Fibroblast of skin of left quadriceps (primary cell): ENCODE data around the gene CLEC16A.

Experiments used
- DNase-seq, 2 experiments: peaks; one replicate each; pipeline ENCODE4 v3.0.0-alpha.2; 2013; ENCODE audit warnings: low read depth in 2 of 2

The CLEC16A gene

GRCh38 chr16:11201498-11202259 lies 257.3 kb downstream of the CLEC16A start:
- peak; percentile 53 to 64 for DNase-seq

DNA sequence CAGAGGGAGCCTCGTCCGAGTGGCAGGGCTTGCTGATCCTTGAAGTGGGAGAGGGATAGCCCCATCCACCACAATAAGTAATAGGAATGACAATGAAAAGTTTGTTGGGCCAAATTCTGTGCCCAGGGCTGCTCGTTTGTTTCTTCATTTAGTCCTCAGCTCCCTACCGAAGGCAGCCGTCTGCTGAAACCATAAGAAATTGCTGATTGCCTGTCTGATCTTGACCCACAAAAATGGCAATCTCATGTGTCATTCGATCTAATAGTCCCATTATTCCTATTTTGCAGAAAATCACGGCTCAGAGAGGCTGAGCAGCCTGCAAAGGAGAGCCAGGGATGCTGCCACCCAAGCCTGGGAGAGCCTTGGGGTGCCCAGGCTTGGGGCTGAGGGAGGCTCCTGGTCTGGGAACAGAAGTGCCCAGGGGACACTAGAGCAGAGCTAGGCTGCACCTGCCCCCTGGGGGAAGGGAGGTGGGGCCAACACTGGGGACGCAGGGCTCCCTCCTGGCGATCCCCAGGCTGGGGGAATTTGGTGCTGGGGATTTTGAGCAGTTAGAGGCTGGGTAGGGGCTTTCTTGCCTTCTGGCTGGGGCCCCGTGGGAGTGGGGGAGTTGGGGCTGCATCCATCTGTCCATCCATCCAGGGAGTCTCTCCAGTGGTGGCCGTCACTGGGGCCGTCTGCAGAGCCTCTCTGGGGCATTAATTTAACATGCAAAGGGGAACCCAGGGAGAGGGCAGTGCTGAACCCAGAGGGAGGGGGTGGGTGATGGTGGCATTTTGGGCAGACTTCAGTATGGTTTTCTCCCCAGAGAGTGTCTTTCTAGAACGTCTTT lies 258.1 kb downstream of the CLEC16A start:
- DNase-seq: no peak

- no peak for DNase-seq
Measured at GRCh38 chr16:11203111-11203623, 258.8 kb downstream of the CLEC16A start.

- DNase-seq: no peak
Measured at GRCh38 chr16:11204513-11205047, 260.2 kb downstream of the CLEC16A start.

DNA sequence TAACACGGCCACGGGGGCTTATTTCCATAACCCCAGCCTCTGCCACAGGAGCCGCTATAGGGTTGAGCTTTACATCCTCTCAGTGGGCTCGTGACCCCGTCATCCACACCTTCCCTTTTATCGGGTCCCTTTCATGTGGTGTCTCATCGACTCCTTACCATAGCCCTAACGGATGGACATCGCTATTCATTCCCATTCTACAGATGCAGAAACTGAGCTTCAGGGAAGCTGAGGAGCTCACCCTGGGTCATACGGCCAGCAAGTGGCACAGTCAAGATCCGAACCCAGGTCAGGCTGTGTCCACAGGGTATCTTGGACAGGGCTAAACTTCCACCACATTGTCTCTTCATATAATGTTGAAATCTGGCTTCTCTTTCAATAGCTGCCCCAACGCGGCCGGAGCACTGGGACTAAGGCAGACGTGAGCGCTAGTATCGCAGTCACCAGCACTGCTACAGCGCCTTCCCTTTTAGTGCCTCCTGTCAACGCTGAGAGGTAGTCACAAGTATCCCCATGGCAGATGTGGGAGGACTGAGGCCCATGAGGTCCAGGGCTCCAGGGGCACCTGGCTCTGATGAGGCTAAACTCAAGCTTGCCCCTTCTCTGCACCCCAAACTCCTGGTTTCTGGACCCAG lies 260.8 kb downstream of the CLEC16A start:
- DNase-seq: no peak

DNA sequence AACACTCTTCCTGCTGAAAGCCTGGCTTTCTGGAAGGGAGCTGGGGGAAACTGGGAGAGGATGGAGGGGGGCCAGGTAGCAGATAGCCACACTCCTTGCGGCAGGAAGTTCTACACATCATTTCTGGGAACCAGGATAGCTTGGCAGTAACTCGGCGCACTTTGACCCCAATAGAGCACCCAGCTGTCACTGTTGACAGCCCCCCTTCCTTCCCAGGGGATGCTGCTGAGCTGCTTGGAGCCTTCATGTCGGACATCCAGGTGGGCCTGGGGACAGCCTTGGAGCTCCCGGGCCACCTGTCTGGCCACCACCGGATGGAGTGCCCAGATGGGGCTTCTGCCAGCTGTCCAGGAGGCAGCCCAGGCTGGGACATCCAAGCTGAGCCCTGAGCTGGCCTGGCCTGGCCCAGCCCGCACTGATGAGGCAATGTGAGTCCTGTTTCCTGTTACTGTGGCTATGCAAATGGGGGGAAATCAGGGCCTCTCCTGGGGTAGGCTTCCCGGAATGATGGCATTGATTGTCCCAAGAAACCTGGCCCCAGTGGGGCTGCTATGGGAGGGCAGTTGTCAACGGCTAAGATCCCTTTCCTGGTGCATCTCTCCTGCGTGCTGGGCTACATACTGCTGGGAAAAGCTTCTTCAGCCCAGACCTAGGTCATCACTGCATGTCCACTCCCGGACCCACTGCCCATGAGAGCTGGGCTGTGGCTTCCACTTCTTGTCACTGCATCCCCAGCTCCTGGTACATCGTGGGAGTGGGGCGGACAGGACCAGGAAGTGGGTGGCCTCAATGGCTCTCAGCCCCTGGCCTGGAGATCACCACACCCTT lies 261.6 kb downstream of the CLEC16A start:
- no peak for DNase-seq

- no peak for DNase-seq
Measured at GRCh38 chr16:11207646-11208045, 263.3 kb downstream of the CLEC16A start.

GRCh38 chr16:11208916-11209665 lies 264.7 kb downstream of the CLEC16A start:
- DNase-seq: no peak

- DNase-seq: no peak
Measured at GRCh38 chr16:11210260-11210659, 265.9 kb downstream of the CLEC16A start.

- no peak for DNase-seq
Measured at GRCh38 chr16:11211061-11211976, 267.0 kb downstream of the CLEC16A start.

DNA sequence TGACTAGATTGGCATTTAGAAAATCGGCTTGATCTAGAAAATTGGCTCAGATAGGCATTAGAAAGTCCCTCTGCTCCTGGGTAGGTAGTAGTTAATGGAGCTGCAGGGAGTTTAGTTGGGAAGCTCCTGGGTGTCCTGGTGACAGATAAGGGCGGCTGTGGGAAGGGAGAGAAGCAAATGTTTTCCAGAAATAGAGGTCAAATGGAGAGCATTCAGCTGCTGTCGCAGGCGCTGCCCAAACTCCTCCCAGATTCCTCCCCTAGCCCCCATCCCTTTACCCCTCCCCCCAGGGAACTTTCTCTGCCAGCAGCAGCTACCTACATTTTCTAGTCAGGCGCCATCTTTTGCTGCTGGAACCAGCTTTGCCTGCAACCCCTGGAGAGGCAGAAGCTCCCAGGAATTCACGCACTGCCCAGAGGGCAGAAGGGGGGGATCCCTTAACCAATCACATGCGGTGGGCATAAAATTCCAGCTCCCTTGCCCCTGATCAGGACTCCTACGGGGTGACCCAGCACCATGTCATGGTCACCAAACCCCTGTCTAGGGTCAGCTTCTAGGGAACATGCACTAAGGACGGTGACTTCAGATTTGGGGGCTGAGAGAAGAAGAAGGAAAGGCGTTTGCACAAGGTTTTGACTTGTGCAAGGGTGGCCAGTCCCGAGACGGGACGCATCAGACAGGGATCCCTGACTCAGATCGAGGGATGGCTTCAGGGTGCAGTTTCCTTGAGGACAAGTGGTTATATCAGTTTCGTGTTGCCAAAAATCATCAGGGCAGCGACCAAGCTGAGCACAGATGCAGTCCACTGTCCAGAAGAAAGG lies 267.8 kb downstream of the CLEC16A start:
- no peak for DNase-seq

- no peak for DNase-seq
Measured at GRCh38 chr16:11212798-11213196, 268.4 kb downstream of the CLEC16A start.

GRCh38 chr16:11213373-11213772 lies 269.0 kb downstream of the CLEC16A start:
- DNase-seq: no peak

GRCh38 chr16:11213799-11214198 lies 269.4 kb downstream of the CLEC16A start:
- DNase-seq: no peak

DNA sequence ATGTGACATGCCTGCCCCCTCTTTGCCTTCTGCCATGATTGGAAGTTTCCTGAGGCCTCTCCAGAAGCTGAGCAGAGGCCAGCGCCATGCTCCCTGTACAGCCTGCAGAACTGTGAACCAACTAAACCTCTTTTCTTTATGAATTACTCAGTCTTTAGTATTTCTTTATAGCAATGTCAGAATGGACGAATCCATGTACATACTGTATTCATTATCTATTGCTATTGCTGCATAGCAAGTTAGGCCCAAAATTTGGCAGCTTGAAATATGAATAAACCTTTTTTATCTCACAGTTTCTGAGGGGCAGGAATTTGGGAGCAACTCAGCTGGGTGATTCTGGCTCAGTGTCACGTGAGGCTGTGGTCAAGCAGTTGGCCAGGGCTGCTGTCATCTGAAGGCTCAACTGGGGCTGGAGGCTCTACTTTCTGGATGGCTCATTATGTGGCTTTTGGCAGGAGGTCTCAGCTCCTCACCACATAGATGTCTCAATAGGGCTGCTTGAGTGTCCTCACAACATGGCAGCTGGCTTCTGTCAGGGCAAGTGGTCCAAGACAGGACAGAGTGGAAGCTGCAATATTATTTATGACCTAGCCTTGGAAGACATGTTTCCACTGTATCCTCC lies 271.7 kb downstream of the CLEC16A start:
- DNase-seq: no peak

DNA sequence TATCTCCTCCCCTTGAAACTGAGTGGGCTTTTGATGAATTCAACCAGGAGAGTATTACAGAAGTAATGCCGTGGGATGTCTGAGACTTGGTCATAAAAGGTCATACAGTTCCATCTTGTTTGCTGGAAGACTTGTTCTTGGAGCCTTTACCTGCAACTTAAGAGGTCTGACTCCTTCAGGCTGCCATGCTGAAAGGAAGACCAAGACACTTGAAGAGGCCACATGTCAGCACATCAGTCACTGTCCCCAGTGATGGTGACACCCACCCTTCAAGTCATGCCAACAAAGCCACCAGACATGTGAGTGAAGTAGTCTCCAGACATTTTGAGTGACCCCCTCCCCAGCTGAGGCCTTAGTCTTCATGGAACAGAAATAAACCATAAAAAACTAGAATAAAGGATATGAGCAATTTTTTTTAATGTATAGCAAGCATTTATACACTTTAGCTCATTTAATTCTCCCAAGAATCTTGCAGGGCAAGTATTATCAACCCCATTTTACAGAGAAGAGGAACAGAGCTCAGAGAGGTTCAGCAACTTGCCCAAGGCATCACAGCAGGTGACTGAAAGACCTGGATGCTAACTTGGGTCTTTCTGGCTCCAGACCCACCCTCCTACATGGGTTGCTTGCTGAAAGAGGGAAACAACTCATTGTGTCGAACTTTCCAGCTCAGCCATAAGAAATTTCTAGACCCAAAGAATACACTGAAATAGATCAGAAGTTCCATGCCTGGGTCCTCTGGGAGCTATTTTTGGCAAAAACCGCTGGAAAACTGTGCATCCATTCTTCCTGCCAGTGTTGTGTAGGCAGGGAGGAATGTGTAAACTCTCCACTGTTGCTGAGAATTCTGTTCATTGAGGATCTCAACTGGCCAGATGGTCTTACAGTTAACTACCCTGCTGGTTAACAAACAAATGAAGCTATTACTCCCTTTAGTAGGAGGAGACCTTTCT lies 273.6 kb downstream of the CLEC16A start:
- no peak for DNase-seq

GRCh38 chr16:11218604-11218962 lies 274.2 kb downstream of the CLEC16A start:
- no peak for DNase-seq
